NAMALWA (cell line): ENCODE data around the gene PDC.

Experiments used
- DNase-seq: peaks from one replicate; pipeline ENCODE4 v3.0.0-alpha.2; 2015; ENCODE audit warnings: low spot score

Gene PDC

DNA sequence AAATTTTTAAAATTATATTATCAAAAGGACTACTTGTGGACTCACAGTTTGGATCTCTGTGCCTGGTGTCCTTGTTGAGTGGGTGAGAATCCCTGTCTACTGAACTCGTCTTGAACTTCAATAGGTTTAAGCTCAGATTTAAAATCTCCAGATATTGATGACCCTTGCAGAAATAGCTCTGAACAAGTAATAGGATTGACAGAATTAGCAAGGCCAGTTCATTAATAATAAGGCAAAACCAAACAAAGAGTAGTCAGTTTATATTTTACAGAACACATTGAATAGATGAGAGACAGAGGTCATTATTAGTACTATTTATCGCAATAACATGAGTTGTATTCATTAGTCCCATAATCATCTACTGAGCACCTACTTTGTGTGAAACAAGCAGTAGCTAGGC lies at the start of gene PDC:
TSS of gene PDC (minus strand) at position 101 of the 400 bp plus-strand sequence. CDS start 11,655 bp downstream, outside the sequence.
- no peak for DNase-seq

DNA sequence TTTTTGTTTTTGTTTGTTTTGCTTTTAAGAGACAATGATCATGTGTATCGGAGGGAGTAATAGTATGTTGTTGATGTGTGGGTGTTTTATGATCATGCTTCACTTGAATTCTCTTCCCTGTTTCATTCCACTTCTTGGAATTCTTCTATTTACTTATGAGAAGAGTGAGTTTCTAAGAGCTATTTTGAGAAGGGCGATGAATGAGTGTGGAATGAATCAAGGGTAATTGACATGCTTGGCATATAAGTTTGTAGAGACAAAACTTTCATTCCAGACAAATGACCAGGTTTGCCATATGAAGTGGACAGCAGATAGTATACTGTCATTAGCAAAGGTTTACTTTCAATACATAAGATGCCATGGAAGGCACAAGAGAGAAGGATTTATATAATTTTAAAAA lies 42.3 kb upstream of the PDC start:
- no peak for DNase-seq

DNA sequence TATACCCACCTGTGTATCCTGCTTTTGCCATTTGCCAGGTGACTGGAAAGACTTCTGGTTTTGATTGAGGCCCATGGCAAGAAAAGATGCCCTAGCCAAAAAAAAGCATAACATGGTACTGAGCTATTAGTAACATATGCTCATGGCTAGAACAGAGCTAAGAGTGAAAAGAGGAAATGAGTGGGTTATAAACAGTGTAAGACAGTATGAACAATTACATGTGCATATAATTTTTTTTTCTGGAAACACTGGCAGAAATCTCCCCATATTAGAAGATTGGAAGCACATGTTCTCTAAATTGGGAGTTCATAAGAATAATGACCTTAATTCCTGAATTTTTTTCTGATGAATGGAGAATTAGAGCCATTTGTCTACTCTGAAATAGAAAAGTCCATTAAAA lies 41.2 kb upstream of the PDC start:
- DNase-seq: no peak

DNA sequence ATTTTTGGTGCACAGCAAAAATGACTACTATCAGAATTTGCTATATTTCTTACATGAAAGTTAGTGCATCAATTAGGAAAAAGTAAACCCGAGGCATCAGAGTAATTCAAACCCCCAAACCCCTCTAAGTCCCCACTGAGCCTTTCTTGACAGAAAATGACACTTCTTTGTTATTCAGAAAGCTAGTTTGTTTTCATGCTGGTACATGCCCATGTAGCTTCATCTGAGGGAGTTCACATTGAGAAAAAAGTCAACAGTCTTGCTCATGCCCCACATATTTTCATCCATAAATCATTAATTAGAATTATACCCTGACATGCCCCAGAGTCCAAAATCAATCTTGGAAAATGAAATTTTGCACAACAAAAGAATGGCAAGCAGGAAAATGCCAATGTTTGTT lies 39.9 kb upstream of the PDC start:
- no peak for DNase-seq

DNA sequence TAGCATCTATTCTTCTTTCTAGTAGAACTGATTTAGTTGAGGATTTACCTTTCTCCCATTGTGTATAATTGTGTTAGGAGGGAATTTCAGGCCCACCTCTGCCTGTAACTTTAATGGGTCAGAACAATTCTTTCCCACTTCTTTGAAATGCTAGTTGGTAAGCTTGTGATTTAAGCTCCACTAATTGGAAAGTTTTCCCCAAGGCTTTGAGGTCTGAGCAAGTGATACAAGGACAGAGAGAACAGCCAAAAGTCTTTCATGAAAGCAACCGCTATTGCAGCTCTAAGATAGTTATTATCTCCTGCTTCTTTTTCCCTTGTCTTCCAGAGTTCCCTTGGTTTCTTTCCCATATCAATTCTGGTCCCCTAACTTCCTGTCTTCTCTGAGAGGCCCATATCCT lies 38.7 kb upstream of the PDC start:
- DNase-seq: no peak

DNA sequence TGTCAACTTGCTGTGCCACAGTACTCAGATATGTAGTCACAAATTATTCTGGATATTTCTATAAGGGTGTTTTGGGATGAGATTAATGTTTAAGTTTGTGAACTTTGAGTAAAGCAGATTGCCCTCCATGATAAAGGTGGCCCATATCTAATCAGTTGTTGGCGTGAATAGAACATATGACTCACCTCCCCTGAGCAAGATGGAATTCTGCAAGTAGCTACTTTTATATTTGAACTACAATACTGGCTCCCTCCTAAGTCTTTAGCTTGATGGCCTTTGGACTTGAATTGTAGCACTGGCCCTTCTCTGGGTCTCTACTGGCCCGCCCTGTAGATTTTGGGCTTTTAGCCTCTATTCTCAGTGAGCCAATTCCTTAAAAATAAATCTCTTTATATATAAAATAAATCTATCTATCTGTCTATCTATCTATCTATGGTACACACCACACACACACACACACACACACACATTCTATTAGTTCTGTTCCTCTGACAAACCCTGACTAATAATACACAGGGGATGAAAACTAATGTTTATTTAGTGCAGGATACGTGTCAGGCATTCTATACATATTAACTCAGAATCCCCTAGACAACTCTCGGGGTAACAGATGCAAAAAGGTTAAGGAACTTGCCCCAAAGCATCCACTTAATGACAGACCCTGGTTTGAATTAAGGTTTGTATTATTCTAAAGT lies 37.9 kb upstream of the PDC start:
- no peak for DNase-seq

DNA sequence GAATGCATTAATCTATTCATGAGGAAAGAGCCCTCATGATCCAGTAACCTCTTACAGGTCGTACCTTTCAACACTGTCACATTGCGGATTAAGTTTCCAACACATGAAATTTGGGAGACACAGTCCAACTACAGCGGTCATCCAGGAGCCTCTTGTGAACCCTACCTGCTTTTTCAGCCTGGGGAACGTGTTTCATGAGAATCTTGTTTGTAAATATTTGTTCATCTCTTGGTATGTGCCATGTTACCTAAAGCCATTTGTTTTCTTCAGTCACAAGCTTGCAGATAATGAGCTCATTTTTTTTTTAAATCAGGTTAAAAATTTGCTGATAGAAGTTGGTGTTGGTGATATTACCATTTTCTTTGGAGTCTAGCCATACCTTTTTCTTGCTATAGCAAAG lies 37.2 kb upstream of the PDC start:
- DNase-seq: no peak

DNA sequence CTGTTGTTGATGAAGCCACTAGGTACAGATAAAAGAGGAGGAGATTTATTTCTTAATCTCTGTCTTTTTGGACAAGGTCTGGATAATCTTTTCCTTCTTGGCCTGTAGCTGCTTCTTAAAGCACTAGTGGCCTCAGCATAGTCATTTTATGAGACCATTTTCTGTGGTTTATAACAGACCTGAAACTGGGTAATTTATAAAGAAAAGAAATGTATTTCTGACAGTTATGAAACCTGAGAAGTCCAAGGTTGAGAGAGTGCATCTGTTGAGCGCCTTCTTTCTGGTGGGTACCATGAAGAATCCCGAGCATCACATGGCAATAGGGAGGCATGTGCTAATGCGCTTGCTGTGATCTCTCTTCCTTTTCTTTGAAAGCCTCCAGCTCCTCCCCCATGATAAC lies 36.7 kb upstream of the PDC start:
- no peak for DNase-seq

DNA sequence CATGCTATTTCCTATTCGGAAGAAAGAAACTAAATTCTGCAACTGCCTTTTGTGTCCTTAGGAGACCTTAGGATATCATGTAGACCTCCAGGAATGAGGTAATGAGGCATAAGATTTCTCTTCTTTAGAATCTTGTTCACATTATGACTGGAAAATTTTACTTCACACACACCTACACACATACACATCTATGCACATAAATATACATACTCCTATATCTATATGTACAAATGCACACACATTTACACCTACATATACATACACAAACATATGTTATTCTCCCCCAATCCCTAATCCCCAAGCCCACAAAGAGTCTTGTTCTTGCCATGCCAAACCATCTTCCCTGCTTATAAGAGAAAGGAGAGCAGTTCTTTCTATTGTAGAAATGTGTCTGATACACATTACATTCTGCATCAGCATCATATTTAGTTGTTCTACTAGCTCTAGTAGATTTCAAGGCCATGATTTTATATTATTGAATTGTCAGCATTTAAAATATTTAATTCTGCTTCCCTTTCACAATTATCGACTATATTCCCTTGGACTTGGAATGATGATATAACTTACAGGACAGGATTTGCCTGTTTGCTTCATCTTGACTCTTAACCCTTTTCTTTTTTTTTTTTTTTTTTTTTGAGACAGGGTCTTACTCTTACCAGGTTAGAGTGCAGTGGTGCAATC lies 35.4 kb upstream of the PDC start:
- no peak for DNase-seq

DNA sequence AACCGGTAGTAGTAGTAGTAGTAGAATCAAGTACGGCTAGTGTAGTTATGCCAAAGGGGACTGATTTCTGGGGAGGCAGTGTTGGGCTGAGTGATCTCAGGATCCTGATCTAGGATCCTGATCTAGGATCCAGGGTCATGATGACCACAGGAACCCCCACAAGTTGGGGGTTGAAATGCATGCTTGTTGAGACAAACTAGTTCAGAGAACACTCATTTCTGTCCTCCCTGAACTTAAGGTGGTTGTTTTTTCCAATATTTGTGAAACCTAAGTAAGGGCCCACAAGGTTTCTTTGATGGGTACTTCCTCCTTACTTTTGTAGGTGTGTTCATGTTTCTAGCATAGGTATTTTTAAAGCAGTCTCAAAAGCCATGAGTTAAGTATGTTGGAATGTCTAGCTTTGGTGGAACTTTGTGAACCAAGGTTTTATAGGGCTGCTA lies 33.9 kb upstream of the PDC start:
- no peak for DNase-seq

DNA sequence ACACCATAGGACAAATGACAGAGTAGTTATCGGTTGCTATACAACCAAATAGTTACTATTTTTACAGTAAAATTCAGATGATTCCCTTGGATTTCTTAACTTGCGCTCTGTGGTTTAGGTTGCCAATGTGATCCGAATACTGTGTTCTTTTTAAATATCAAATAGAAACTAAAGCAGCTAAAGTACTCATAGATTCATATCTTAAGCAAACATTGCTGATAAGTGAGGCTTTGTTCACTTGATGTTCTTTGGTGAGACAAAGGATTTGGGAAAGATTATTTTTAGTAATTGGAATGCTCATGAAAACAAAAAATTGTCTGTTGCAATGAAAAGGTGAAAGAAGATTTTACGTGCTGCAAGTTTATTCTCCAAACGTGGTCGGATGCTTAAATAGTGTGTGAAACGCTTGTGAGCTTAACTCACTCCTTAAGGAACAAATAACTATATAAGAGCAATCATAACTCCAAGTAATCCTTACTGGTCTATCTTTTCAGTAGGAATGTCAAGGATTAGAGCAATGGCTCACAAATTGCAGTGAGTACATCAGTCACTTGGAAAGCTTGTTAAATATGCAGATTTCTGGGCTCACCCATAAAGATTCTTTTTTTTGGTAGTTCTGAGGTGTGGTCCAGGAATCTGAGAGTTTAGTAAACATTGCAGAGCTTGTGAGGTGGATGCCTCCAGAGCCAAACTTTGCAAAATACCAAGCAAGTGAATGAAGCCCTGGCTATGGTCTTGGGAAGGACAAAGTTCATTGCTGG lies 31.8 kb upstream of the PDC start:
- DNase-seq: no peak

DNA sequence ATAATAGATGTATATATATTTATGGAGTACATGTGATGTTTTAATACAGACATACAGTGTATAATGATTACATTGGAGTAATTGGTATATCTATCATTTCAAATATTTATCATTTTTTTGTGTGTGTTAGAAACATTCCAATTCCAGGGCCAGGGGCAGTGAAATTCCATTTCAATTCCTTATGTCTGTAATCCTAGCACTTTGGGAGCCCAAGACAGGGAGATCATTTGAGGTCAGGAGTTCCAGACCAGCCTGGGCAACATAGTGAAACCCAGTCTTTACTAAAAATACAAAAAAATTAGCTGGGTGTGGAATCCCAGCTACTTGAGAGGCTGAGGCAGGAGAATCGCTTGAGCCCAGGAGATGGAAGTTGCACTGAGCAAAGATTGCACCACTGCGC lies 30.4 kb upstream of the PDC start:
- DNase-seq: no peak

DNA sequence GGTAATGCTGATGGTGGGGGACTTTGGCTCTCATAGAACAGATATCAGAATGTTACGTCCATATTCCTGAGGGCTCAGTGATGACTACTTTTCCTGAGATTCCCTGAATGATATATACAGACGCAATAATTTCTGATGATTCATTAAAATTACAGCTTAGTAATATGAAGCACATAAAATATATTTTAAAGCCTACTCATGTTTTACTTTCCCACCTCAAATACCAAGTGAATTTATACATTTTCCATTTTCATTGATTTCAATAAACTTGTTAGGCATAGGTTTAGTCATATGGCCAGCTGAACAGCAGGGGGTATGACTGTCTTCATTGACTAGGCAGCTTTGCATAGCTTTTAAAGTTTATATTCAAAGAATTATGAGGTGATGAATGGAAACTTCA lies 26.2 kb upstream of the PDC start:
- no peak for DNase-seq

DNA sequence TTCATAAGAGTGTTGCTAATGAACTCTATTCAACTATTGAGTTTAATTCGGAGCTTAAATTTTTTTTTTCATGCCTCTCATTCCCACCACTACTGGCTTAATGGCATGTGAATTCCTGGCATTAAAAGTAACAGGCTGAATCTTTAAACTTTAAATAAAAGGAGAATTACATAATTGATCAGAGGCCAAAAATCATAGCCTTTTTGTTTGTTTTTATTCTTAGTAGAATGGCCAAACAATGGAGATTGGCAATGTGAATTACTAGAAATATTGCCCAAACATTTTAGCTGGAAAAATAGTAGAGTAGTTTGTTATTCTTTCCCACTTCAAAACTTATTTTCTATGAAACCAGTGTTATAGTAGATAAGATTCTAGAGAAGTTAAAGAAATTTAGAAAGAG lies 25.1 kb upstream of the PDC start:
- no peak for DNase-seq

DNA sequence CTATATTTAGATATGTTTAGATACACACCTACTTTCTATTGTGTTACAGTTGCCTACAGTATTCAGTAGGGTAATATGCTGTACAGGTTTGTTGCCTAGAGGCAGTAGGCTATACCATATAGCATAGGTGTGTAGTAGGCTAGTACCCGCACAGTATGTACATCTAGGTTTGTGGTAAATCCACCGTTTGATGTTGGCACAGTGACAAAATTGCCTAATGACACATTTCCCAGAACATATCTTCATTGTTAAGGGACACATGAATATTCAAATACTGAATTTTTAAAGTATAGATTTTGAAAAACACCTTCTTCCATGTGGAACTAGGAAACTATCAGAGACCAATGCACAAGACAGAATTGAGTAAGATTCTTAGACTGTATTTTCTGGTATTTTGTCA lies 22.6 kb upstream of the PDC start:
- no peak for DNase-seq

DNA sequence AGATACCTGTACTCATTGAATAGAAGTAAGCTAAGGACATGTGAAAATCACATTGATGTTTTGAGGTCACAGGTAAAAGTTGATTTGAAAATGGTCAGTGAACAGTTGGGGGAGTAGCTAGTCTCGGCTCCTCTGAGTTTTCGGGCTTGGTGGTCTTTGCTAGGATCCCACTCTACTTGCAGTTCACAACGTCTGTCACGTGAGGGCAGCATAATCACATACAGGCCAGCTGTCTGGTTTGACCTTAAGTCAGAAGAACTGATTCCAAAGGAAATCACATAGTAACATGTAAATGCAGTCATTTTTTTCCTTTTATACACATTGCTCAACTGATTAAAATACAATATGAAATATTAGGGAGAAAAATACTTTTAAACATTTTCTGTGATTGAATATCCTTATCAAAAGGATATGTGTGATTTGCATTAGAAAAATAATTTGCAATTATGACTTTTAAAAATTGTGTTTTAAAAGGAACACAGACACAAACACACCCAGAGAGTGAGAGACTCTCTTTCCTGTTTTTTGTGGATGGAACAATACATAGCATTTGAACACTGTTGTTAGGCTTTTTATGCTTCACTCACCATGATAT lies 21.8 kb upstream of the PDC start:
- DNase-seq: peak; percentile 81

DNA sequence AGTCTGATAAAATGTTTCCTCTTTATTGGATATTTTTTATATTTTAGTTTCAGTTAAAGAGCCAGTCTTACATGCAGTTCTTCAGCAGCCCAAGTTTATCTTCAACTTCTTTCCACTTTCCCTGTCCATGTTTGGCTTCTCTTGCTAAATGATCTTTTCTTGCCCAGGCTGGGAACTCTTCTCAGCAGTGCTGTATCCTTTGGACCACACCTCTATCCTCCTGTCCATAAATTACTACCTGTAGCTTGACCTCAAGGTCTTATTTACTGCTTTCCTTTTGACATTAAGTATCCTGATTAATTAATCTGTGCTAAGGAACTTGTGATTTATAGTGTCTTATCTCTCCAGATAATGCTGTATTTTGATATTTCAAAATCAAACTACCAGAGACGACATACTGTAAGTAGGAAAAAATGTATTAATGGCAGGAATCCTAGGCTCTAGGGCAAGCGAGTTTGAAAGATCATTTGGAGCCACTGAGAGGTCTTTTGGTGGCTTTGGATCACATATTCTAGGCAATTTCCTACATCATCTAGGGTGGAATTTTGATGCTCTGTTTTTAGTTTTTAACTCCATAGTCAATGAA lies 20.5 kb upstream of the PDC start:
- DNase-seq: no peak

DNA sequence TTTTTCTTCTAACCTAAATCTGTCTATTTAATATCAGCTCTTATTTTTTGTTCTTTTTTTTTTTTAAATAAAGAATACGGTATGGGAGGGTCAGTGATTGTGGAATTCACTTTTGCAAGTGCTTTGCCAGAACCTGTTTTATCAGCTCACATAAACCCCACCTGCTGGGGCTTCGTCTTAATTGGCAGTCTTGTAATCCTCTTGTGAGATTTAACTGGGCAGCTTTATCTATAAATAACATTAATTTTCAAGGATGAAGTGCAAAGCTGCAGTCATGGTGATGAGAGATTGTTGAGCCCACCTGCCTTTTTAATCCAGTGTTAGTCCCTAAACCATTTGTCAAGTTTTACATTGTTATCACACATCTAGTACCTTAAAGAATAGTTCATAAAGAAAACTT lies 18.2 kb upstream of the PDC start:
- no peak for DNase-seq

DNA sequence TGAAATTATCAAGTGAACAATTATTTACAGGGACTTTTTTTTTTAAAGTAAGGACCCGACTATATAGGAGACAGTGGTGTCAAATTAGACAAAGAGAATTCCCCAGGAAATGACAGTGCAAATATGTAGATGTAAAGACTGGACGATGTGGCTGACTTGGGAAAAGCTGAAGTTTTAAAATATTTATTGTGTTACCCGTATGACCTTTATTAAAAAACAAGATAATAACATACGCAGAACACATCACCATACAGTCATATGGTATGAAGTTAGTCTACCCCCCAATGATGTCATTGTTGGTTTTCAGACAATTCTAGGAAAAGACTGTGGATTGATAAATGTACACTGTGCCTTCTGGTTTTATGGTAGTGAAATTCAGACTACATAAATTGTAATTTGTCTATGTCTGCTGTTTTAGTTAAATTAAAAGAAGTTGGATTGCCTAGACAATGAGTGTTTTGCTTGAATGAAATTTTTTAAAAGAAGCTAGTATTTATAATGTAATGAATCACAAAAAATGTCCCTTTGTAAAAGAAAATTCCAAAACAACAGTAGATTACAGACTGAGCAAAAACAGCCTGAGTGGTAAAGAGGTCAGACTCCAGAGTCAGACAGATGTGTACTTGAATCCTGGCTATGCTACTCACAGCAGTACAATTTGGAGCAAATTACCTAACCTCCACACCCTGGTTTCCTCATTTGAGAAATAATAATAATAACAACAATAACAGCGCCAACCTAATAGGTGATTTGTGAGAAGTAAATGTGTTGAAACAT lies 15.5 kb upstream of the PDC start:
- no peak for DNase-seq

DNA sequence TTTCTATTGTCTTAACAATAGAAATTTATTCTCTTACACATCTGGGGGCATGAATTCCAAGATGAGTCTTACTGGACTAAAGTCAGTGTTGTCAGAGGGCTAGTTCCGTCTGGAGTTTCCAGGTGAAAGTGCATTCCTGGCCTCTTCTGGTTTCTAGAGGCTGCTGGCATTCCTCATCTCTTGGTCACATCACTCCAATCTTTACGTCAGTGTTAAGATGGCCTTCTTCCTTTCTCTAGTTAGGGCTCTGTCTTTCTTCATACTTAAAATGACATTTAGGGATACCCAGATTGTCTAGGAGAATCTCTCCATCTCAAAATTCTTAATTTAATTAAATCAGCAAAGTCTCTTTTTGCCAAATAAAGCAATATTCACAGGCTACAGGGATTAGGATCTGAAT lies 13.3 kb upstream of the PDC start:
- no peak for DNase-seq

DNA sequence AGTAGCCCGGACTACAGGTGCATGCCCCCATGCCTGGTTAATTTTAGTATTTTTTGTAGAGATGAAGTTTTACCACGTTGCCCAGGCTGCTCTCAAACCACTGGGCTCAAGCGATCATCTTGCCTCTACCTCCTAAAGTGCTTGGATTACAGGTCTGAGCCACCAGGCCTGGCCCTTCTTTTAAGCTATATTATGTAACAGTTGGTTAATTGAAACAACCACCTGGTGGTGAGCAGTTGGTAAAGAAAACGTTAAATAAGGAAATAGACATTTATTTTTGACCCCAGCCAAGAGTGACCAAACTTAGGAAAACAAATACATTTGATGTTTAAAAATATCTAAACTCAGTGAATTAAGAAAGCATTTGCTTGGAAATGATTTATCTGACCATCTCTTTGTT lies 12.1 kb upstream of the PDC start:
- DNase-seq: peak; percentile 26

DNA sequence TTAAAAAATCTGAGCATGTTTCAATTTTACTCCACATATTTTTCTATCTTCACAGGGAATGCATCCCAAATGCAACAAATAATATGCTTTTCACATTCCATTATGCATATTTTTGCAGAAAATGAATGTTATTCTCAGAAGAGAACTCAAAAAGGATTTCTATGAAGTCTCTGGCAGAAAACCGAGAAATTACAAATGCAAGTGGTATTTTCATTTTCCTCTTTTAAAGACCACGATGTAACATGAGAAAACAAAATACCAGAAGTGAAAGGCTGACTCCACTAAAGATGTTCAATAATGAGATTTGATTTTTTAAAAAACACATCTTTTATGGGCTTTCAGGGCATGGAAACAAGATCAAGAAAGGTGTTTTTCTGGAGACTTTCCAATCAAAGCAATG lies 5.0 kb upstream of the PDC start:
- no peak for DNase-seq
